GM23248 (cell line): Measurements from ENCODE around the gene FAM131B.

ENCODE experiments used
- EZH2 ChIP-seq: fragments of 200-600 bp; sonication (generic); IDR thresholded peaks from 2 replicates; pipeline ENCODE4 v1.6.1; 2018; ENCODE audit warnings: antibody characterized with exemption, mild to moderate bottlenecking; ENCODE audit not compliant: insufficient read depth, poor library complexity, severe bottlenecking
- EZH2phosphoT487 ChIP-seq: fragments of 200-600 bp; sonication (generic); IDR thresholded peaks from 2 replicates; pipeline ENCODE4 v1.6.1; 2018; ENCODE audit warnings: antibody characterized with exemption, moderate library complexity, mild to moderate bottlenecking, low read depth; ENCODE audit not compliant: insufficient read depth

- TF ChIP-seq EZH2 (no peak), EZH2phosphoT487 (no peak)
Measured at GRCh38 chr7:143359771-143360353, 2.7 kb downstream of the FAM131B start.
